WTC11 (cell line): ENCODE results near the gene ADCY2.

Experiments used
- CREB1 ChIP-seq: sonication (generic); formaldehyde crosslinking; IDR thresholded peaks from 2 replicates; pipeline ENCODE4 v1.8.0; 2023; ENCODE audit warnings: mild to moderate bottlenecking, missing genetic modification reagents
- CTCF ChIP-seq: fragments of 200-600 bp; IDR thresholded peaks from 2 replicates; pipeline ENCODE4 v1.8.0; 2022; ENCODE audit warnings: antibody characterized with exemption
- ERG ChIP-seq: fragments of 250-450 bp; sonication (Bioruptor Pico); IDR thresholded peaks from 2 replicates; pipeline ENCODE4 v1.8.0; 2021; ENCODE audit warnings: mild to moderate bottlenecking
- FOXJ3 ChIP-seq: sonication (generic); formaldehyde crosslinking; IDR thresholded peaks from 2 replicates; pipeline ENCODE4 v1.9.0; 2021; ENCODE audit warnings: missing genetic modification reagents, mild to moderate bottlenecking, borderline replicate concordance
- FOXP4 ChIP-seq: sonication (generic); formaldehyde crosslinking; IDR thresholded peaks from 2 replicates; pipeline ENCODE4 v1.8.0; 2022; ENCODE audit warnings: mild to moderate bottlenecking, missing genetic modification reagents
- HMGXB4 ChIP-seq: sonication (generic); formaldehyde crosslinking; IDR thresholded peaks from 2 replicates; pipeline ENCODE4 v1.8.1; 2023; ENCODE audit warnings: mild to moderate bottlenecking, moderate library complexity, missing genetic modification reagents
- IRF1 ChIP-seq: sonication (generic); formaldehyde crosslinking; IDR thresholded peaks from 2 replicates; pipeline ENCODE4 v1.8.0; 2023; ENCODE audit warnings: missing genetic modification reagents
- IRF2 ChIP-seq: sonication (generic); formaldehyde crosslinking; IDR thresholded peaks from 2 replicates; pipeline ENCODE4 v1.8.0; 2022; ENCODE audit warnings: low read depth, missing genetic modification reagents, borderline replicate concordance
- JUN ChIP-seq: sonication (generic); formaldehyde crosslinking; IDR thresholded peaks from 2 replicates; pipeline ENCODE4 v1.8.0; 2023; ENCODE audit warnings: mild to moderate bottlenecking, missing genetic modification reagents
- USF1 ChIP-seq: sonication (generic); formaldehyde crosslinking; IDR thresholded peaks from 2 replicates; pipeline ENCODE4 v1.8.0; 2022; ENCODE audit warnings: mild to moderate bottlenecking, missing genetic modification reagents
- USF2 ChIP-seq: sonication (generic); formaldehyde crosslinking; IDR thresholded peaks from 2 replicates; pipeline ENCODE4 v1.8.1; 2023; ENCODE audit warnings: mild to moderate bottlenecking, missing genetic modification reagents, moderate library complexity
- ZNF121 ChIP-seq: sonication (generic); formaldehyde crosslinking; IDR thresholded peaks from 2 replicates; pipeline ENCODE4 v1.8.0; 2023; ENCODE audit warnings: missing genetic modification reagents
- ZNF512 ChIP-seq: sonication (generic); formaldehyde crosslinking; IDR thresholded peaks from 2 replicates; pipeline ENCODE4 v1.8.1; 2022; ENCODE audit warnings: missing genetic modification reagents, borderline replicate concordance
- ZSCAN18 ChIP-seq: fragments of 250-450 bp; sonication (Bioruptor Pico); IDR thresholded peaks from 2 replicates; pipeline ENCODE4 v2.1.2; 2022; ENCODE audit warnings: mild to moderate bottlenecking, moderate library complexity

- TF ChIP-seq CTCF (no peak), HMGXB4 (CRISPR knock-in tag) (no peak), USF1 (CRISPR knock-in tag) (no peak), ZNF121 (no peak), ERG (CRISPR knock-in tag) (no peak), ZNF512 (CRISPR knock-in tag) (no peak), FOXJ3 (CRISPR knock-in tag) (no peak), CREB1 (CRISPR knock-in tag) (no peak), JUN (CRISPR knock-in tag) (no peak), IRF2 (CRISPR knock-in tag) (no peak), ZSCAN18 (CRISPR knock-in tag) (no peak), USF2 (CRISPR knock-in tag) (no peak), IRF1 (CRISPR knock-in tag) (no peak), FOXP4 (no peak)
Observed at GRCh38 chr5:7662289-7662688, 266.4 kb downstream of the ADCY2 start.
